GM23248 (cell line): ENCODE measurements around the gene RNF224.

Experiments used
- EZH2 ChIP-seq: fragments of 200-600 bp; sonication (generic); IDR thresholded peaks from 2 replicates; pipeline ENCODE4 v1.6.1; 2018; ENCODE audit warnings: antibody characterized with exemption, mild to moderate bottlenecking; ENCODE audit not compliant: insufficient read depth, poor library complexity, severe bottlenecking
- EZH2phosphoT487 ChIP-seq: fragments of 200-600 bp; sonication (generic); IDR thresholded peaks from 2 replicates; pipeline ENCODE4 v1.6.1; 2018; ENCODE audit warnings: antibody characterized with exemption, moderate library complexity, mild to moderate bottlenecking, low read depth; ENCODE audit not compliant: insufficient read depth

DNA sequence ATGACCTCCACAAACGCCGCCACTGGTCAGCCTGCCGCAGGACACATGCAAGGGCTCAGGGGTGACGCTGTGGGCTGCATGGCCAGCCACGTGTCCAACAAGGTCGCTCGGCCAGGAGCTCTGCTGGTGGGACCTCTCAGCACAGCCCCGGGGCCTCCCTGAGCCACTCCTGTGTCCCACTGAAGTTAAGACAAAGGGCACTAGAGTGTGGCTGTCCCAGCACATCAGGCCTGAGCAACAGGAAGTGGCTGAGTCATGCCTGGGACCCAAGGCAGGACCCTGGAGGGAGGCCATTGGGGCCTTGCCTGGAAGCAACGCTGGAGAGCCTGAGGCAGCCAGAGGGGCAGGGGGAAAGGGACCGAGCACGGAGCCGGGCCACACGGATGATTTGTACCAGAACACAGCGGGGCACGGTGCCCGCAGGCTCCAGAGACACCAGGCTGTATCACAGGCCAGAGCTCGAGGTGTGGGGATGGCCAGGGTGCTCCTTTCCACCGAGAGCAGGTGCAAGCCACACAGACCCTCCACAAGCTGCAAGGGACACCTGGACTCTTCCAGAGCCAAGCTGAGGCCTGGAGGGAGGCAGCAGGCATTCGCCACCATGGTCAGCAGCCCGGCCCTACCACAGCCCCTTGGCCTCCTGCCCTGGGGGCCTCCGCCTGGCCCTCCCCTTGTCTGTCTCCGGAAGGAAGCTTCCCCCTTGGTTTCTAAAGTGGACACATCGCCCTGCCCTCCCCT is 48.9 kb upstream of the RNF224 start:
- no peak for TF ChIP-seq EZH2phosphoT487
- TF ChIP-seq EZH2, result no peak
